ENCODE results near the gene SIPA1L3. TPM values are rescaled to one million over a fixed set of nuclear protein-coding genes. Genes with fewer than 3 reads are reported as not detected.

SIPA1L3 gene
- total and polyA plus RNA-seq, 9 of the 15 experiments (the other 6 are each of a cell fraction or from before 2014, with no cell fraction given), result 0.01 to 6.1 (median 2.5) TPM

- TF ChIP-seq ZBTB11 (CRISPR knock-in tag; IDR thresholded peaks at IDR 0.05), result peak in 1 of 3 experiments; percentile 46; a peak in 1 of 6 replicates
- TF ChIP-seq RB1 (IDR thresholded peaks at IDR 0.05; ENCODE audit: low read depth), result peak; percentile 87
- TF ChIP-seq DMBX1 (CRISPR knock-in tag; IDR thresholded peaks at IDR 0.05; ENCODE audit: borderline replicate concordance), result no peak
- TF ChIP-seq HES1 (IDR thresholded peaks at IDR 0.05; ENCODE audit: low read depth), result no peak
- peak; percentile 88 for TF ChIP-seq GATAD2A (IDR thresholded peaks at IDR 0.05)
- no peak for TF ChIP-seq EHMT2 (IDR thresholded peaks at IDR 0.05)
- no peak for TF ChIP-seq HOXB6 (CRISPR knock-in tag; IDR thresholded peaks at IDR 0.05; ENCODE audit: borderline replicate concordance)
- peak; percentile 47 for TF ChIP-seq REST (IDR thresholded peaks at IDR 0.05; ENCODE audit: borderline replicate concordance)
- no peak for TF ChIP-seq REST (CRISPR knock-in tag; IDR thresholded peaks at IDR 0.05; ENCODE audit: low read depth)
- TF ChIP-seq HDAC2 (IDR thresholded peaks at IDR 0.05), result peak; percentile 82
- TF ChIP-seq ATF4 (CRISPR knock-in tag; IDR thresholded peaks at IDR 0.05), result no peak
- peak; percentile 70 for TF ChIP-seq MAX (CRISPR knock-in tag; IDR thresholded peaks at IDR 0.05)
Observed at GRCh38 chr19:38224014-38224862, 317.2 kb downstream of the SIPA1L3 start, which contains the start of gene DPF1 (continued).

Measured in K562 (cell line).